ENCODE results near the gene TOP2B.

TOP2B gene

DNA sequence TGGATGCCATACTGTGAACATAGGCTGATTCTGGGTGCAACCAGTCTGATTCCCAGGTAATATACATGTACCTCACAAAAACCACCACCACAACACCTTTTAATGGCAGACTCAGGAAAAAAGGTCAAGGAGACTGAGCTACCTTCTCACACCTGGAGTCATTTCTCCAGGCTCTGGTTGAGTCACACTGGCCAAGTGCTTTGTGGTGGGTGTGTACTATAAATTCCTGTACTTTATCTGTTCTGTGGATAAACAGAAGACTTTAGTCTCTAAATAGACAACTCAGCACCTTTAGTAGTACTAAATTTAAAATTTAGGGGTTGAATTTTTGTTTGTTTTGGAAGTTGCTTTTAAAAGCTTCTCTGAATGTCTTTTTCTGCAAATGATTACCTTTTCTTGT lies 46.7 kb downstream of the TOP2B start:
- DNase-seq: no peak

DNA sequence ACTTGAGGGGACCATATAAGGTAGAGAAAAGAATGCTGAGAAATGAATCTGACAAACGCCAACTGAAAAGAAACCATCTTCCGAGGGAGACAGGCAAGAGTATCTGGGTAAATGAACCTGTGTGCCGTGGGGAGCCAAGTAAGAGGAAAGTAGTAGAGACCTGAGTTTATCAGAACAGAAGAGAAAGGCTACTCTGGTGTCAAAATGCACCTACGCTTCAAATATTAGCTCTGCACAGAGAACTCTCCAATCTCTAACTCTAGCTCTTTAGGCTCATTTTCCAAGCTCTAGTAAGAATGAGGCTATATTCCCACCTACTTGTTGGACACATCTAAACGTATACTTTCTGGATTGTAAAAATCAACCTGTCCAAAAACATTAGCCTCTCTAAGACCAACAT lies 53.5 kb downstream of the TOP2B start:
- DNase-seq: no peak

DNA sequence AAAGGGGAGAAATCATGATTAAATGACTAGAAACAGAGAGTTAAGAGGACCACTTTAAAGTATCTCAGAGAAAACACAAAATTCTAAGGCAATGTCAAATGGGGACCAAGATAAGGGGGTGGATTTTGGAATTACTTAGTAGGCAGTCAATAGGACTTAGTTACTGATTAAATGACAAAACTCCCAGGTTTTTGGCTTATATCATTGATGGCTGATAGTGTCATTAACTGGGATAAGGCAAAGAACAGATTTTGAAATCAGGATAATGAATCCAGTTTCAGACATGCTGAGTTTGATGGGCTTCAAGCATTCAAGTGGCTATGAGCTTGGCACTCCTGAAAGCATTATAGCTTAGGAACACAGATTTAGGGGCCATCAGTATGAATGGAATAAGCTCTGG lies 53.9 kb downstream of the TOP2B start:
- DNase-seq: no peak

DNA sequence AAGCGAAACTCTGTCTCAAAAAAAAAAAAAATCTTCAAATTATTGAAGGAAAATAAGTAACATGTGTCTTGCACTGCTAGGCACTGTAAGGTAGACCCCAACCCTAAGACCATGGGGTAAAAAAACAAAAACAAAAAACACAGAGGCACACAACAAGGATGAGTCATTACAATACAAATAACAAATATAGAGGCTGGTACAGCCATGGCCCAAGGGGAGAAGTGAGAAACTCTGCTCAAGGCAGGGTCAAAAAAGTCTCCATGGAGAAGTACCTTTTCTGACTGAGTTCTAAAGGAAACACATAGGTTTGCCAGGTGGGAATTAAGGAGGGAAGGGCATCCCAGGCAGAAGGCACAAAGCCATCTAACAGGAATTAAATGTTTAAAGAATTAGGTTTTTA lies 54.5 kb downstream of the TOP2B start:
- DNase-seq: no peak

DNA sequence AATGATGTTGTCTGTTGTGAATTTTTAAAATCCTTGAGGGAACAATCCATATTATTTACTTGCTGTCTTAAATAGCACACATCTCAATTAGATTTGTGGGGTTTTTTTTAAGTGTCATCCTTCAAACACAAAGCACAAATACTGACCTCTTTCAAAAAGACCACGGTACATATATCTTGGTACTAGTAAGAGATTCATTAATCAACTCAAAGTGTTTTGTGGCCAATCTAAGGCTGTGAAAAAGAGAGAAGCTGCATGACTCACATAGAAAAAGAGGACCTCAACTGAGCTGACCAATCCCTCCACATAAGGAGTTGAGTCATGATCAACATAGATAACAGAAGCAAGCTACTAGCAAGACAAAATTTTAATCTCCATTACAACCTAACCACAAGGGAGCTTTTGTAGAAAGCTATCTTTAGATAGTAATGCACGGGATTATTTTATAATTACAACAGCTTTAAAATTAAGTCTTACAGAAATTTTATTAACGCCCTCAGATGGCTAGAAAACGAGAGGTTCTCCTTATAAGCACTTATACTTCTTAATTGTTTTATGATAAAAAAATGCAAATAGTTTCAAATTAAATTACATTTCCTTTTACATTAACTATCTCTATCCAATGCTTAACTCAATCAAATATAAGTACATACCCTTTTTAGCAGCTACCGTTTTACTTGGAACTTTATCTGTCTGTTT lies 60.5 kb downstream of the TOP2B start:
- no peak for DNase-seq

DNA sequence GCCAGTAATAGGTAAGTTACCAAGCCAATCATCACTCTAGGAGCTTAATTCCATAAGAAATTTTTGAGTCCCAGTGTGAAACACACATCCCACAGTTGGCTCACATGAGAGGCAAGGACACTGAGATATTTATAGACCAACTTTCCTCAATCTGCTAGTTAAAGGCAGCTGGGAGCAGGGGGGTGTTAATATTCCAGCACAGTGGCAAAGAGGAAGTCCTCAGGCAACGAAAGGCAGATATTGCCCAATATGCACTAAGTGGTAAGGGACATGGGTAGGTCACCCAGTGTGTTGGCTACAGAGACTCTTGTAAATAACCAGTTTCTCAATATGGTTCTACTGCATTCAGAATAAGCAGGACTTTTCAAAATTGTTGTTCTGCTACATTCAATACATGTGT lies 61.0 kb downstream of the TOP2B start:
- DNase-seq: no peak

DNA sequence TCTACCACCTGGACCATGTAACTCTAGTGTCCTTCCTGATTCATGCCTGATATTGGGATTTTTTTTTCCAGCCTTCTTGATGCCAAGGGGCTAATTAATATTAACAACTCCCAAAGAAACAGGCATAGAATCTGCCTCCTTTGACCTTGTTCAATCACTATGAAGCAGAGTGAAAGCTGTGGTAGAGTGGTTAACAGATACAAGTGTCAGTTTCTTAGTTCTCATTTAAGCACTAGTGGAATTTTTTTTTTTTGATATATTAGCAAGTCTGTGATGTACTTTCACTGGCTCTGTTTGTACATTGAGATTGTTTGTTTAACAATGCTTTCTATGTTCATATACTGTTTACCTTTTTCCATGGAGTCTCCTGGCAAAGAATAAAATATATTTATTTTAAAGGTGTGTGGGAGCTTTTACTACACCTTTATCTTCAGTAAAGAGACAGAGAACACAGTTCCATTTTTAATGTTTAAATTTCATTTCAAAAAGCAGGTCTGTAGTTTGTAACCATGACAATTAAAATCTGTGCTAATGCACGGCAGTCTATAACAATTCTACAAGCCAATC lies 67.1 kb downstream of the TOP2B start:
- no peak for DNase-seq

DNA sequence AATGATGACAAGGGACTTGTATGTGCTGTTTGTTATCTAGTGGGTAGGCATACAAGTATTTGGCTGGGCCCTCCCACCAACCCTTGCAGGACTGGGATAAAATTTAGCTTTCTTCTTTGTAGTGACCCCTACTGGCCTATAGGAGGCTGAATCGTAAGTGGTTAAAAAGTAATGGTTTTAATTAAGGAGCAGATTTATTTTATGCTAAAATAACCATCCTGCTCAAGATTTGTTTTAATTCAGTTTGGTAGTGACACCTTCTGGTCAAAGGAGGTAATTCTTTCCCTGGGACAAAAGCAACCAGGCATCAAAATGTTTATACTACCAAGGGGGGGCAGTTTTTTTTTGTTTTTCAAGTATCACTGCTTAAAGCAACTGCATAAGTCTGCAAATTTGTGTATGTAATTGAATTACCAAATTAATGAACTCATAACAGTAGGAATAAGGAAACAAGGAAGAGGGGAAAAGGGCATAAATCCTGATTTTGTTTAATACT lies 70.7 kb downstream of the TOP2B start:
- DNase-seq: peak; percentile 73

DNA sequence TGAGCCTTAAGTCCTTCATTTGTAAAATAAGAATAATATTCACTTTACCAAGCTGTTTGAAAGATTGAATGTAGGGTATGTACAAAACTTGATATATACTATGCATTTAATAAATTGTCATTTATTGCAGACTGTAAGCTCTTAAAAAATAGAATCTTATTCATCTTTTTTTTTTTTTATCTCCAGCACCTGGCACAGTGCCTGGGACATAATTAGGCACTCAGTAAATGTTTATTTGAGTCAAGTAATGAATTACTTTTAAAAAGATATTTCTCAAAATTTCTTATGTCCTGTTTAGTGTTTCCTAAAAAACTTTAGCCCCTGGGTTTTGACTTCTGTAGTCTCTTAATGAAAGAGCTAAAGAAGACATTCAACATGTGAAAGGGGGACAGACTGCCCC lies 71.7 kb downstream of the TOP2B start:
- no peak for DNase-seq

DNA sequence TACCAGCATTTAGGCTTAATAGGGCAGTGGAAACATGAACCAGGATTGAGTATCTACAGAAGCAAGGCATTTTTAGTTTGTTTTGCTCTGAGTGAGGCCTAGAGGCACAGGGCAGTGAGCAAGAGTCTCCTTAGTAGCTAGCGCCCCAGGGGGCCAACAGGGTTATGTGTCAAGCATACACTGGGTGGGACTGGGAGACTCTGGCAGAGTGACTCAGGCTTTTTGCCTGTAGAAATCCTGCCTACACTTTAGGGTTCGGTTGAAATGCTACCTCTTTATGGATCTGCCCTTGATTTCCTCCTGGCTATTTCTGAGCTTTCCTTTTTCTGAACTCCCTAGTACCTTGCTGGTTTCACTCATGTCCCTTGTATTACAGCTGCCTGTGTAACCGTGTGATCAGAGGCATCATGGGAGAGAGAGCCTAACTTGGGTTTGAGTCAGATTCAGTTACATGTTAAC lies 72.2 kb downstream of the TOP2B start:
- no peak for DNase-seq

DNA sequence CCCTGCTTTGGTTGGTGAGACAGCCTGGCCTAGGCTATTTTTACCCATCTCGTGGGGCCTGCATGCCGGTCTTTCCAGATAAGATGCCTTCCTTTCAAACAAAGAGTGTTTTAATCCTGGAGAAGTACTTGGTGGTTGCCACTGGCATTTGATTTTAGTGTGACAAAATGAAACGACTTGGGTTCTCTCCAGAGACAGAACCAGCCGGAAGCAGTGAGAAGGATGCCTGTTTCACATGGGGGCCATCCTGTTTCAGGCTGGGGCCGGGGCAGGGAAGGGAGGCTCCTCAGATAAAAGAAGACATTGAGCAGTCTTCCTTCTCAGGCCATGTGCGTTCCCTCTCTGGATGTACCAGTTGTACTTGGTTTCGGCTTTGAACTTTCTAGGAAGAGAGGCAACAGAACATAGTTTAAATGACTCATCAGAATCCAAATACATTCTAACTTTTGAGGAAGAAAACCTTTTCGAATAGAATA lies 74.9 kb downstream of the TOP2B start:
- DNase-seq: no peak

DNA sequence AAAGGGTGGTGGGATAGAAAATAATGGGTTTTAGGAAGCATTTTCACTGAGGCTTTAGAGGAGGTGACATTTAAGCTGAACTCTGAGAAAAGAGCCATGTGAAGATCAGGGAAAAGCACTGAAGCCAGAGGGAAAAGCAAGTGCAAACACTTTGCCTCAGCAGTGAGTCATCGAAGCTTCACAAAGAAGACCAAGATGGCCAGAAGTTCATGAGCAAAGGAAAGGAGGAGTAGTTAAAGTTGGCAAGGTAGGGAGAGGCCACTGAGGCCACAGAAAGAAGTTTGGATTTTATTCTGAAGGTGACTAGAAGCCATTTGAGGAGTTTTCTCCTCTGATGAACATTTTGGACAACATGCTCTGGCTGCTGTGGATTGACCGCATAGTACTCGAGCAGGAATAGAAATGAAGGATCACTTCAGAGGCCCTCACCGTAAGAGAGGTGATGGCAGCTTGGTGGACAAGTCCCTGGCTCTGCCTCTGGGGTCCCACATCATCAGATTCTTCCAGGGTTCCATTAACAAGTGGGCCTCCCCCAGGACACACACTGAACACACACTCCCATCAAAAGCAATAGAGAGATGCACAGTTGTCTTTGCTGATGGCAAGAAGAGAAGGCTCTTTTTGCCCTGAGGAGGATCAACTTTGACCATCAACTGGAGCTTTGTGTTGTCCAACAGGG lies 75.5 kb downstream of the TOP2B start:
- DNase-seq: no peak

DNA sequence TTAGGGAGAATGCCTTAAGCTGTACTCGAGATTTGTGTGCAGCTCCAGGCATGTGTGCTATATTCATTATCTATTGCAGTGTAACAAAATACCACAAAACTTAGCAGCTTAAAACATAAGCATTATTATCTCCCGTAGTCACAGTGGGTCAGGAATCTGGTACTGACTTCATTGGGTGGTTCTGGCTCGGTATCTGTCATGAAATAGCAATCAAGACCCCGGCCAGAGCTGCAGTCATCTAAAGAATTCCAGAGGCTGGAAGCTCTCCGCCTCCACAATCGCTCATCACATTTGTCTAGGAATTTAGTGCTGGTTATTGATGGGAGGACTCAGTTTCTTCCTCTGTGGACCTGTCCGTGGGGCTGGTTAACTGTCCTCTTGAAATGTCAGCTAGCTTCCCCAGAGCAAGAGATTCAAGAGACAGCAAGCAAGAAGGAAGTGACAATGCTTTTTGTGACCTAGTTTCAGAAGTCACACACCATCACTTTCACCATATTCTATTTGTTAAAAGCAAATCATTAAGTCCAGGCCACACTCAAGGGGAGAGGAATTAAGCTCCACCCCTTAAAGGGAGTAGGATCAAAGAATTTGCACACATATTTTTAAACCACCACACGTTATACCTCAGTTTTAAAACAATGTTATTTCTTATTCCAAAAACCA lies 76.1 kb downstream of the TOP2B start:
- DNase-seq: no peak

DNA sequence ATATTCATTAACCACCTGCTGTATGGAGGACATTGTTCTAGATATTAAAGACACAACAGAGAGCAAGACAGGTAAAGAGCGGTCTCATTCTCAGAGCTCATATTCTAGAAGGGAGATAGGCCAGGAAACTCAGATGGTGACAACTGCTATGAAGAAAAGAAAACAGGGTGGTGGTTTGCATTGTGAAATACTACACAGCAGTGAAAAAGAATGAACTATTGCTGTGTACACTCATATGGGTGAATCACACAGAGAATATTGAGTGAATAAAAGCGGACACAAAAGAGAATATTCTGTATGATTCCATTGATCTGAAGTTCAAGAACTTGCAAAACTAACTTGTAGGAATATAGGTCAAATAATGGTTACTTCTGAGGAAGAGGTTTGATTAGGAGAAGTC lies 76.7 kb downstream of the TOP2B start:
- no peak for DNase-seq

DNA sequence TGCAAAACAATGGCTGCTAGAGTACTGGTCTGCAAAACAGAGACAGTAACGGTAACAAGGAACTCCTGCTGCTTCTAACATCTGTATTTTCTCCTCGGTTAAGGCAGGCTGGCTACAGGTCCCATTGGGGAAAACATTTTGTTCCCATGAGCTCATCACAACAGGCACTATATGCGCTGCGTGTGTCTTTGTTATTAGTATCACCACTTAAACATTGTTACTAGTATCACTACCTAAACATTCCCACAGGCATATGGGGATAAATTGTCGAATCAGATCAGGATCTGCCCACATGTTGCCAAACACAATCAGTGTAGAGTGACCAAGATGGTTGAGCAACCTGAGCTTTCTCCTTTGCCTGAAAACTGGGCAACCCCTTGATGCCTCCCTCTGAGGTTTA lies 77.2 kb downstream of the TOP2B start:
- no peak for DNase-seq

DNA sequence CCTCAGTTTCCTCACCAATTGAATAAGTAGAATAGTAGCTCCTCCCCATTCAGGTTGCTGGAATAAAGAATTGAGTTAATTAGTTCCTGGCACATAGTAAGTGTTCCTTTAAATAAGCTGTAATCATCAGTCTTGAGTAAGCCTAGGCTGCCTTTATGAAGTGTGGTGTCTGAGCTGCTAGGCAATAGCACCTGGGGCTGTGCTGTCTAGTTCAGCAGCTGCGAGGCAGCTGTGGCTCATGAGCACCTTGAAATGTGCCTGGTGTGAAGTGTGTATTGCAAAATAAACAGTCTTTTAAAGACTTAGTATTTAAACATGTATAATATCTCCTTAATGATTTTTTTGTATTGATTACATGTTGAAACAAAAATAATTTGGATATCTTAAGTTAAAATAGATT lies 77.6 kb downstream of the TOP2B start:
- DNase-seq: no peak

DNA sequence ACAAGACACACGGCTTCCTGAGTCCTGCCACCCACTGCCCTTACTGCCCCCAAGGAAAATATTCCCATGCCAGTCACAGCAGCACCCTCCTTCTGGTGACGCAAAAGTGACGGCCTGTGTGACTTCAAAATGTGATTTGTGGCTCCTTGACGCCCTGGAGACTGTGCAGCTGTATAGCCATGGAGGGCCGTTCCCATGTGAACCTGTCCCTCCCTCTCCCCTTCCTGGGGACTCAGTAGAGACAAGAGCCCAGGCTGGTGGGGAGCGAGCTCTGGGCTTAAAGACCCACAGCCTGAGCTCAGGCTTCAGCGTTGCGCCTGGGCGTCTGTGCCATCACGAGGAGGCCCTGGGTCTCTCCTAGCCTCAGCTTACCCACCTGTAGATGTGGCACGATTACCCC lies 78.2 kb downstream of the TOP2B start:
- no peak for DNase-seq

DNA sequence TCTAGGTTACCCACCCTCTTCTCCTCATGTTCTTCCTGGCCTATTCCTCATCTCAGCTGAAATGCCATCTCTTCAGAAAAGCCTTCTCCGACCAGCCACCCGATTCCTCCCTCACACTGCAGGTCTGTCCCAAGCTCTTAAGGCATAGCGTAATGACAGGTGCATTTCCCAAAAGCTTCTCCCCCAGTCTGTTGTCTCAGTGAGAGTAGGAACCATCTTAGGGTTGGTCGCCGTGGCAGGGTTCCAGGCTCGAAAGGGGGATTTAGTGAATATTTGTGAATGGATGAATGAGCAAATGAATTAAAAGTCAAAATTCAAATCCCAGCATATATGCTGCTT lies 78.6 kb downstream of the TOP2B start:
- no peak for DNase-seq

DNA sequence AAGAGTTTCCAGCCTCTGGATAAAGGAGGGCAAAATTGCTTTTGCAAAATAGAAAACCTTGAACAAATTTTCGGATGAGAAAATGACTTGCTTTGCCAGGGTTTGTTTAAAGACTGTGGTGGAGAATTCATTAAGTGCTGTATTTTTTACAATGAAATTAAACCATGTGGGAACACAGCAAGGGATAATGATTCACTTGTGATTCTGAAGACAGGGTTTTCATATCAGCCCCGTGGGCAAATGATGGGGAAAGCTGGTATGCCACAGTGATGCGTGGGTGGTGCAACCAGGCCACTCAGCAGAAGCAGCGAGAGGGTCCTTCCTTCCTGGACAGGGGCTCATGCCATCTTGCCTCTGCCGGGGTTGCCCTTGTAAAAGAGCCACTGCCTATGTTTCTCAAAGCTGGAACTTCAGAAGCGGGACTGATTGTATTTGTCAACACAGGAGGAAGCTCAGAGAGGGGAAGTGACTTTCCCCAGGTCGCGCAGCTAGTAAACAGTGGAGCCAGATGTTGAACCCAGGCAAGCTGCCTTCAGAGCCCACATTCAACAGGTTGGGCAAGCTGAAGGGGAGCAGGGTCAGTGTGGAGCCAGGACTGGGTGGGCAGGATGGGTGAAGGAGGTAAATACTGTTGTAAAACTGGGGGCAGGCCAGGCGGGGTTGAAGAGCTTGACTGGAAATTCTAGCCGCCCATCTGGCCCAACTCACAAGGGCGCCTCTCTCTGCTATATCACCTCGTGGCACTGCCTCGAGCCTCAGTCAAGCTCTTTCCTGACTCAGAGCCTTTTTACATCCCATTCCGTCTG lies 79.1 kb downstream of the TOP2B start:
- DNase-seq: no peak

DNA sequence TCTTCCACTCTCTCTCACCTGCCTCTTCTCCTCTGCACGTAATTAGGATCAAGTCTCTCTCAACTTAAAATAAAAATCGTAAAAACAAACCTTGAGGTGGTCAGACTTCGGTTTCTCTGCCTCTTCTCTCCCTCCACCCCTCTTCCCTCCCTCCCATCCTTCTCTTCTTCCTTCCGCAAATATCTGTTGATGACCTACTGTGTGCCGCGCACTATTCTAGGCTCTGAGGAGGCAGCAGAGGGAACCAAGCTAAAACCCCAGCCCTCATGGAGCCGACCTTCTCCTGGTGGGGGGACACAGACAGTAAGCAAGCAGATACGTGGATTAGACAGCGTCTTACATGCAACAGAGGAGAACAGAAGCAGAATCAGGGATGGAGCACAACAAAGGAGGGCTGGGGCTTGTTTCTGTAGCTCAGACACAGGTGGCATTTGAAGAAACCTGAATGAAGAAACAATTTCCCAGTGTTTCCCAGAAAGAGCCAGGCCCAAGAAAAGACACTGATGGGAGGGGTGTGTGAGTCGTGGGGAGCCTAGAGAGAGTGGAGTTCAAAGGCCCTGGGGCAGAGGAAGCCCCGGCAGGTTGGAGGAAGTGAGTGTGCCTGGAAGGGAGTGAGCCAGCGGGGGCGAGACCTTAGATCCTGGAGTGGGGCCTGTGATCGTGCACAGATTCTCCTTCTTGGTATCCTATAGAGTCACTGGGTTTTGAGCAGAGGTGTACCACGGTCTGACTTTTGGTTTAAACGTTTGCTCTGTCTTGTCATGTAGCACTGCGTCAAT lies 80.5 kb downstream of the TOP2B start:
- no peak for DNase-seq

DNA sequence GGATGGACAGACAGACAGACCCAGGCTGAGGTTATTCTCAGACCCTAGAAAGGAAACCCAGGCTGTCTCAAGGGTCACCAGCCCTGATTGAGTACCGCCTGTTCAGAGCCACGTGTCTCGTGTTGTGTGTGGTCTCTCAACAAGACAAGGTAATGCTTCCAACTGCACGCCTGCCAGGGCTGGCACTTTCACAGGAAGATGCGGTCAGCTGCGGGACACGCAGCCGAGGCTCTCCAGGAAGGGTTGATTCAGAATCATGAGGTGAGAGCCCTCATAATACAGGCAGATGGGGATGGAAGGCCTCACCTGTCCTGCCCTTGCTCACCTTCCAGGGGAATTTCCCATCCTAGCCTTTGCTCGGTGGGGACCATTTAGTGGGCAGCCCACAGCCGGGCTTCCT lies 81.4 kb downstream of the TOP2B start:
- no peak for DNase-seq

DNA sequence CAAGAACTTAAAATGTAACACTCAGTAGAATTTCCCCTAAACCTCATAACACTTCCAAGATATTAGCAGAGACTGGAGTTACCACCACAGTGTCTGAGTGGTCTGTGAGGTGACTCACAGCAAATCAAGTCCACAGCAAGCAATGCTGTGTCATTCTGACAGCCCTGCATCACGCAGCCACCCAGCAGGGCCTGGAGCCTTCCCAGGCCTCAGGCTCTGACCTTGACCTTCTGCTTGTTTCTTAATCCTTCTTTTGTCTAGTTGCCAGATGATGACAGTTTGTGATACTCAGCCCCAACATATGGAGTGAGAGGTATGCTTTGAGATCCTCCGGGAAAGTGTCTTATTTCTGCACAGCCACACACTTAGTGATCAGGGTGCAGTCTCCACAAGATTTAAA lies 82.5 kb downstream of the TOP2B start:
- DNase-seq: no peak

Measured in retina (tissue), 1 donor.